Measurements from ENCODE around the gene CAMTA1. TPM values are rescaled to one million over a fixed set of nuclear protein-coding genes. Genes with fewer than 3 reads are reported as not detected.

The CAMTA1 gene
- total RNA-seq, 2 donors from 2014 or later = 105 to 113 TPM

- Histone ChIP-seq H3K36me3 (no peaks in the 10 kb centered on the region), H3K27ac (no peak overlapping the region), H3K4me3 (no peak overlapping the region), H3K27me3 (replicated peaks; ENCODE audit: insufficient read depth) (no peaks in the 10 kb centered on the region), H3K4me1 (ENCODE audit: control insufficient read depth in 1 of 2, low read depth in 2 of 2) (no peaks in the 10 kb centered on the region), H3K9me3 (no peaks in the 10 kb centered on the region)
- no peak for DNase-seq (ENCODE audit: low spot score)
- ATAC-seq (ENCODE audit: insufficient number of reproducible peaks, low FRiP score, low read depth) = no peak
- TF ChIP-seq CTCF (IDR thresholded peaks at IDR 0.05) = no peak
These were observed 477.4 kb downstream of the CAMTA1 start for GRCh38 chr1:7262611-7263010.

- no peak for DNase-seq (ENCODE audit: low spot score)
- no peak overlapping the region for H3K4me3 ChIP-seq
These were observed 478.0 kb downstream of the CAMTA1 start for GRCh38 chr1:7263021-7263960.

GRCh38 chr1:7264101-7264500 is 478.8 kb downstream of the CAMTA1 start:
- Histone ChIP-seq H3K27me3 (replicated peaks; ENCODE audit: insufficient read depth) (no peaks in the 10 kb centered on the region), H3K36me3 (no peaks in the 10 kb centered on the region), H3K4me3 (no peak overlapping the region), H3K9me3 (peaks cover 2% of the 10 kb centered on the region), H3K27ac (no peak overlapping the region), H3K4me1 (ENCODE audit: control insufficient read depth in 1 of 2, low read depth in 2 of 2) (no peaks in the 10 kb centered on the region)
- ATAC-seq (ENCODE audit: insufficient number of reproducible peaks, low FRiP score, low read depth) (no peak), DNase-seq (ENCODE audit: low spot score) (no peak)
- TF ChIP-seq CTCF (IDR thresholded peaks at IDR 0.05) = no peak

More at GRCh38 chr1:7263021-7263960, 478.0 kb downstream of the CAMTA1 start:
- no peaks in the 10 kb centered on the region for H3K36me3 ChIP-seq
- no peak overlapping the region for H3K27ac ChIP-seq
- no peaks in the 10 kb centered on the region for H3K4me1 ChIP-seq (ENCODE audit: control insufficient read depth in 1 of 2, low read depth in 2 of 2)
- no peaks in the 10 kb centered on the region for H3K9me3 ChIP-seq
- no peaks in the 10 kb centered on the region for H3K27me3 ChIP-seq (replicated peaks; ENCODE audit: insufficient read depth)
- no peak for TF ChIP-seq CTCF (IDR thresholded peaks at IDR 0.05)
- no peak for ATAC-seq (ENCODE audit: insufficient number of reproducible peaks, low FRiP score, low read depth)

- no peak overlapping the region for H3K4me3 ChIP-seq
- H3K9me3 ChIP-seq = peaks cover 7% of the 10 kb centered on the region
- no peak for TF ChIP-seq CTCF (IDR thresholded peaks at IDR 0.05)
- DNase-seq (ENCODE audit: low spot score) (no peak), ATAC-seq (ENCODE audit: insufficient number of reproducible peaks, low FRiP score, low read depth) (no peak)
- no peaks in the 10 kb centered on the region for H3K27me3 ChIP-seq (replicated peaks; ENCODE audit: insufficient read depth)
- H3K4me1 ChIP-seq (ENCODE audit: control insufficient read depth in 1 of 2, low read depth in 2 of 2) = no peaks in the 10 kb centered on the region
- H3K36me3 ChIP-seq = no peaks in the 10 kb centered on the region
- no peak overlapping the region for H3K27ac ChIP-seq
These were observed 480.6 kb downstream of the CAMTA1 start for GRCh38 chr1:7265771-7266371.

GRCh38 chr1:7266561-7266960 is 481.3 kb downstream of the CAMTA1 start:
- no peak for TF ChIP-seq CTCF (IDR thresholded peaks at IDR 0.05)
- no peaks in the 10 kb centered on the region for H3K4me1 ChIP-seq (ENCODE audit: control insufficient read depth in 1 of 2, low read depth in 2 of 2)
- H3K27ac ChIP-seq = no peak overlapping the region
- no peak overlapping the region for H3K4me3 ChIP-seq
- DNase-seq (ENCODE audit: low spot score) (no peak), ATAC-seq (ENCODE audit: insufficient number of reproducible peaks, low FRiP score, low read depth) (no peak)
- H3K36me3 ChIP-seq = no peaks in the 10 kb centered on the region
- no peaks in the 10 kb centered on the region for H3K27me3 ChIP-seq (replicated peaks; ENCODE audit: insufficient read depth)
- H3K9me3 ChIP-seq = peaks cover 7% of the 10 kb centered on the region
